Measurements from ENCODE around the gene TIMM22.
"Not testable (repeated sequence)": the region's sequence is repeated elsewhere in the genome, so short reads cannot be mapped to it uniquely, and the experiment has no call there.

The TIMM22 gene

DNA sequence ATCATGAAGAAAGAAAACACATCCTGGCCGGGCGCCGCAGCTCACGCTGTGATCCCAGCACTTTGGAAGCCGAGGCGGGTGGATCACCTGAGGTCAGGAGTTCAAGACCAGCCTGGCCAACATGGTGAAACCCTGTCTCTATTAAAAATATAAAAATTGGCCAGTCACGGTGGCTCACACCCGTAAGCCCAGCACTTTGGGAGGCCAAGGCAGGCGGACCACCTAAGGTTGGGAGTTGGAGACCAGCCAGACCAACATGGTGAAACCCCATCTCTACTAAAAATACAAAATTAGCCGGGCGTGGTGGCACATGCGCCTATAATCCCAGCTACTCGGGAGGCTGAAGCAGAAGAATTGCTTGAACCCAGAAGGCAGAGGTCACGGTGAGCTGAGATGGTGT is 25.1 kb upstream of the TIMM22 start:
- not testable (repeated sequence) for DNase-seq (ENCODE audit: low read depth, low spot score)

DNA sequence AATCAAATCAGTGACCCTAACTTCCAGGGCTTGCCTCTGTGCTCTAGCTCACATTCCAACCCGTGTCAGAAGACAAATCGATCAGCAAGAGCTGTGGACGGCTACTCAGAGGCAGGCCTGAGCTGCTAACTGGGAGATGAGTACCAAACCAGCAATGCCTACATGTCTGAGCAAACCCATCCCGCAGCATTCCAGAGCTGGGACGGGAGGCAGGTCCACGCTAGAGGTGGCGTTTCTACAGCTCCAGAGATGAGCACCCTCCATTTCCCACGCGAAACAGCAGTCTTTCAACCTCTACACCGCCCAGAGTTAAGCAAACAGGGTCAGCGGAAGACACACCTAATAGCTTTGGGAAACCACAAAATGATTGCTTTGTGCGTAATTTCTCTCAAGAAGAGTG is 23.9 kb upstream of the TIMM22 start:
- DNase-seq (ENCODE audit: low read depth, low spot score): no peak

GRCh38 chr17:974778-975177 is 22.2 kb upstream of the TIMM22 start:
- not testable (repeated sequence) for DNase-seq (ENCODE audit: low read depth, low spot score)

DNA sequence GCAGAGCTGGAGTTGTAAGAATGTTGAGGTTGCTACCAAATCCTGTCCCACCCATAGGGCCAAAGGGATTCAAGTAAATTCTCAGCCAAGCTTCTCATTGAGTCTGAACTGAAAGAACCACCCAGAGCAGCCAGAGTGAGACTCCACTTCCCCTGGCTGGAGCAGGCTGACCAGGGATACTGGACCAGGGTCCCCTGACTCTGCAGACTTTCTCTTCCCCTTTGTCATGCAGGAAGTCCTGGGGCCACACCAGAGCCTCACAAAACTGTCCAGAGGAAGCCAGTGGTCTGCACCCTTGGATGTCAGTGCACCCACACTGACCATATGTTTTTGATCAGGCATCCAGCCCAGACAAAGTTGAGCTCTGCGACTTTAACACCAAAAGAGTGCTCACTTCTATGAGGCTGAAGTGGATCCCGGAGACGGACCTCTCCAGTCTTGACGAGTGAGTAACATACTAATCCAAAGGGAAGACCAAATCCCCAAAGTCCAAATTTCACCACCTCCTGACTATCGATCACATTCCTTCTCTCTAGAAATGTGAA is 21.5 kb upstream of the TIMM22 start:
- DNase-seq (ENCODE audit: low read depth, low spot score): no peak

DNA sequence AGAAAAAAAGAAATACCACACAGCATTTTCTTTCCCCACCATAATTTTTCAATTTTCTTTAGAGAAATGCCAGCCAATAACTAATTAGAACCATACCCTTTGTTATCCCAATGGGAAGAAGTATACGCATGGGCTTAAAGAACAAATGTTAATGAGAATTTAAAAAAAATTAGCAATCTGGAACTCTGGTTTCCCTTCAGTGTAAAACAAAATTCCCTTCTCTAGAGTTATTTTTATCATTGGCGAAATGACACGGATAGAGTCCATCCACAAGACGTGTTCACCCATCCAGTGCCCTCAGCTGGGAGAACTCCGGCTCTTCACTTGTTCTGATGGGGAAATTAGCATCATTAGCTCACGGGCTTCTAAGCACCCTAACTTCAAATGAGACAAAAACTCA is 20.6 kb upstream of the TIMM22 start:
- no peak for DNase-seq (ENCODE audit: low read depth, low spot score)

DNA sequence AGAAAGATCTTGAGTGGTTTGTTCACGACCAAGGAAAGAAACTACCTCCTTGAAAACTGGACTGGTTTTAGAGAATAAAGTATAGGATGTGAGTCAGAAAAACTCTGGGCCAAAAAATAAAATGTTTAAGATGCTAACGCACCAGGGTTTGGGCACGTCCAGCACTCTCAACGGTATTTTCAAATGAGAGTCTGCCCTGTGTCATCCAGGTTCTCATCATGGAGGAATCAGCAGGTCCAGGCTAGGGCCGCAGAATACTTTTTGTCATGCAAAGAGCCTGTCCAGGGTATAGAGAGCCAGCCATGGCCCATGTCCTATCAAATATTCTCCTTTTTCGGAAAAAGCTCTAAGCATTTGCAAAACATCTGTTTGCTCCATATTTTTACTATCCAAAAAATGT is 19.8 kb upstream of the TIMM22 start:
- DNase-seq (ENCODE audit: low read depth, low spot score): no peak

DNA sequence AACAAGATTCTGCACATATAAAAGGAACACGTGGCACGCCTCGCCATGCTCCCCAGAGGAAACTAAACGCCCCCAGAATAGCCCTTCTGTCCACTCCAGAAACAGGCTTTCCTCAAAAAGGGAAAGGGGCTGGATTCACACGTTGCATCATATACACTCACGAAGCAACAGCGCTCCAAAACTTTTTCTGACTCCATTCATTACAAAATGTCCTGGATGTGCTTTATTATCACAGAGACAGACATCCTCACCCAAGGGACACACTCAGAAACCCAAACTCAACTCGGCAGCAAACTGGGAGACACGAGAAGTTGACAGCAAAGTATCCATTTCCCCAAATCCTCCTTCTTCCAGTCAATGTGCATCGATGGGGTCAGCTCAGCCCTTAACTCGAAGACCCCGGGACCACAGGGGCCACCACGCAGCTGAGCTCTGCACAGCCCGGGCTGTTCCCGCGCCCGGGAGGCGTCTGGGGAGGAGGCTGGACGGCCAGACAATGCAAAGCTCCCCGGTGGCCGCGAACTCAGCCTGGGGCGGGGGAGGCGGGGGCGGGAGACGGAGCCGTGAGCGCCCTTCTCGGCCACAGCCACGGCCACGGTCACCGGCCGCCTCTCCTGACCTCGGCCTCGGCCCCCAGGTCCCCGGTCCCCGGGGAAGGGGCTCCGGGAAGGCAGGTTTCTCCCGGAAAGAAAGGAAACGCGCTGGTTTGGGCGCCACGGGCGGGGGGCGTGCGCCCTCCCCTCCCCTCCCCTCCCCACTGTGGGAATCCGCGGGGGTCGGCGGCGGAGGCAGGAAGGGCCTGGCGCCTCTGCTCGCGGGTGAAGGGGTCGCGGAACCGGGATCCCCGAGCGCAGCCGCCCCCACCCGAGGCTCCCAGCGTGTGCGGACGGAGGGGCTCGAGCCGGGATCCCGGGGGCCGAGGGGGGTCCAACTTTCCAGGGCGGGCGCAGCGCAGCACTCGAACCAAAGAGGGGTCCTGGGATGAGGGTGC is 18.5 kb upstream of the TIMM22 start:
- no peak for DNase-seq (ENCODE audit: low read depth, low spot score)

DNA sequence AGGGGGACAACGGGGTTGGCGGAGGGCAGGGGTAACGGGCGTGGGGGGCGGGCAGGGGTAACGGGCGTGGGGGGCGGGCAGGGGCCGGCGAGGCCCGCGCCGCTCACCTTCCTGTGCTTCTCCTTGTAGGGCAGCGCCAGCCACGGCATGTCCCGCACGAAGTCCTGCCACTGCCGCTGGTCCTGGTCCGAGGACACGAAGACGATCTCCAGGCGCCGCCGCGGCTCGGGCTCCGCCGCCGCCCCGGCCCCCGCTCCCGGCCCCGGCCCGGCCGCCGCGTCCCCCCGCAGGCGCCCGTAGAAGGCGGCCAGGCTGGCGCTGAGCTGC is 17.8 kb upstream of the TIMM22 start:
- DNase-seq (ENCODE audit: low read depth, low spot score): no peak

- no peak for DNase-seq (ENCODE audit: low read depth, low spot score)
These were observed 17.2 kb upstream of the TIMM22 start, which contains the start of gene NXN for GRCh38 chr17:979539-980405. NXN (minus strand) TSS chr17:979776.

DNA sequence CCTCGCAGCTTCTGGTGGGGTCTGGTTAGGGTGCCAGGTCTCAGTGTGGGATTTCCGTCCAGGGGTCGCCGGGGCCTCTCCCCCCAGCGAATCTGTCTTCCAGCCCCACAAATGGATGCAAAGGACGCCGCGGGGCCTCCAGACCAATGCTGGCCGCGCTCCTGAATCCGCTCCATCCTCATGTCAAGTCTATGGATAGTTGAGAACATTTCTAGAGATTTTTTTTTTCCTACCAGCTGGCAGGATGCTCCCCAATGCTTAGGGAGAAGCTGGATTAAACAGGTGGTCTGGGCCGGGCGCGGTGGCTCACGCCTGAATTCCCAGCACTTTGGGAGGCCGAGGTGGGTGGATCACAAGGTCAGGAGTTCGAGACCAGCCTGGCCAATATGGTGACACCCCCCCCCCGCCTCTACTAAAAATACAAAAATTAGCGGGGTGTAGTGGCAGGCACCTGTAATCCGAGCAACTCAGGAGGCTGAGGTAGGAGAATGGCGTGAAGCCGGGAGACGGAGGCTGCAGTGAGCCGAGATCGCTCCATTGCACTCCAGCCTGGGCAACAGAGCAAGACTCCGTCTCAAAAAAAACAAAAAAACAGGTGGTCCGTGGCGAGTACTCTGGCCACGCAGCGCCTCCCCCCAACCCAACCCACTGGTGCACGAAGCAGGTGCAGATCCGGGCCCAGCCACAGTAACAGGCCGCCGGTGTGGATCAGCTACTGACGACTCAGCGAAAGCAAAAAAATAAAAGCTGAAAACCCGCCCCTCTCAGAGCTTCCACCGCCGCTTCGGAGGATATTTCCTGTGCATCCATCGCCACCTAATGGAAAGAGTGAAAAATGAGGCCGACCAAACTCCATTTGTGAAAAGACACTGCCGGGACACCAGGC is 16.3 kb upstream of the TIMM22 start:
- DNase-seq (ENCODE audit: low read depth, low spot score): no peak

GRCh38 chr17:981292-981658 is 15.7 kb upstream of the TIMM22 start:
- DNase-seq (ENCODE audit: low read depth, low spot score): no peak

DNA sequence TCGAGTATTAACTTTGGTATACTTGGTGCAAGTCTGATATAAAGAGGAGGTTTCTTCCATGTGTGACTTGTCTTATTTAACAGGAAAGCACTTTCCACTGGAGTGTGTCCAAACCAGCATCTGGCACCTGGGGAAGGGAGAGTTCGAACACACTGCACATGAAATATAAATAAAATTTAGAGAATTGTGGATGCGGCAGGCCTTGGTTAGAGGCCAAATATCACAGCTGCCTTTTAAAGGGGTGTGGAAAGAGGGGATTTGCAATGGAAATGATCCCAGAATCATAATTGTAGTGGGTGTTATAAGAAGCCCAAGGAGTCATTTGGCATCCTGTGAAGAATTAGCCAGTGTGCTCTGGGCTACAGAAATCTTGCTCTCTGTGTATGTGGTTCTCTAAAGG is 13.0 kb upstream of the TIMM22 start:
- no peak for DNase-seq (ENCODE audit: low read depth, low spot score)

GRCh38 chr17:986322-986929 is 10.5 kb upstream of the TIMM22 start:
- no peak for DNase-seq (ENCODE audit: low read depth, low spot score)

DNA sequence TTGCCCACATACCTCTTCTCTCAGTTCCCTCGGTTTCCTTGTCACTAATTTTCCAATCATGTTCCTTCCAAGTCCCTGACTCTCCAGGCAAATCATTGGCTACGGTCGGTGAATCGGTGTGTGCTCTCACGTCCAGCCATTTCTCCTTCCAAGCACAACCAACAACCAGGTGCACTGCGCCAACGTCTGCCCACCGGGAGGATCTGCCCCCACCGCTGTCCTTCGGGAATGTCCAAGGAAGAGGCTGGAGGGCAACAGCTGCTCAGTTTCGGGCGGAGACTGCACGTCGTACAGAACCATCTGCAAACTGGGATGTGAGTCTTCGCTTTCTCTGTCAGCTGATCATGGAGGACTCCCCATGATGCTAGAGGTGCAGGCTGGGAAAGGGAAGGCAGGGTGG is 9.0 kb upstream of the TIMM22 start:
- no peak for DNase-seq (ENCODE audit: low read depth, low spot score)

GRCh38 chr17:988561-988960 is 8.4 kb upstream of the TIMM22 start:
- DNase-seq (ENCODE audit: low read depth, low spot score): no peak

- no peak for DNase-seq (ENCODE audit: low read depth, low spot score)
These were observed 4.0 kb upstream of the TIMM22 start for GRCh38 chr17:992933-993332.

DNA sequence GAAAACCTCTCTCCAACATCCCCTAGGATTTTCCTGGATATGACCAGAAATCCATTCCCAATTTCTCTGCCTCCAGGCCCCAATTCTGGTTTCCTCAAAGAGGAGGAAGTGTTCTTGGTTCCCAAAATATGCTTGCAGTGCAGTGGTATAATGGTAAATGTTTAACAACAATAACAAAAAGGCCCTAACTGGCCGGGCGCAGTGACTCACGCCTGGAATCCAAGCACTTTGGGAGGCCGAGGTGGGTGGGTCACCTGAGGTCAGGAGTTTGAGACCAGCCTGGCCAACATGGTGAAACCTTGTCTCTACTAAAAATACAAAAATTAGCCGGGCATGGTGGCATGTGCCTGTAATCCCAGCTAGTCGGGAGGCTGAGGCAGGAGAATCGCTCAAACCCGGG is 1.6 kb upstream of the TIMM22 start:
- DNase-seq (ENCODE audit: low read depth, low spot score): not testable (repeated sequence)

- DNase-seq (ENCODE audit: low read depth, low spot score): no peak
These were observed 1.2 kb downstream of the TIMM22 start for GRCh38 chr17:998111-998510.

- no peak for DNase-seq (ENCODE audit: low read depth, low spot score)
These were observed 3.9 kb downstream of the TIMM22 start for GRCh38 chr17:1000597-1001461.
